HG03060 (cell line): Measurements from ENCODE around the gene ARAP2.
"Not testable (repeated sequence)": the region's sequence is repeated elsewhere in the genome, so short reads cannot be mapped to it uniquely, and the experiment has no call there.

Experiments used
- ATAC-seq: cut with Tn5 transposase; IDR thresholded peaks from one replicate; pipeline ENCODE4 v1.9.1; 2021; ENCODE audit warnings: low read depth, moderate number of reproducible peaks; ENCODE audit not compliant: unreplicated experiment

ARAP2 gene

DNA sequence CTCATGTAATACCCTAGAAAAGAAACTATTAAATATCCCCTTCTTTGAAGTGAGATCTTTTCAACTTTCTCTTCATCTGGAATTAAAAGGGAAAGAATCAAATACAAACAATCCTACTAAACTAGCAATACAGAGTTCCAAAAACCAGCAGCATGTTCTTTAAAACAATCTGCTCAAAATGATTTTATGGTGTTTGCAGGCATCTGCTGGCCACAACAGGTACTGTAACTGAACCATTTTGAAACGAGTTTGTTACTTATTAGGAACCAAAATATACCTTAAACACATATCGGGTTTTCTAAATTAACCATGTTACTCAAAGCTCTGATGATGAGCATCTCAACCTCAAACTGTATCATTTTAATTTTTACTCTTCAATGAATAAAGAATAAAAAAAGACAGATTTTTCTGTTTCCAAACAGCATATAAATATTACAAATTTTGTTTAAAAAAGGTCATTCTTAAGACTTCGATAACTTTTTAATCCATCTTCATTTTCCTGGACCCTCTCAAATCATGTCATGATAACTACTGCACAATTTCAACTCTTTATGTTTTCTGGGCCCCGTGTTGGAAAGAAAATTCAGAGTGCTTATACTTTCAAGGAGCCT is 56.5 kb downstream of the ARAP2 start:
- ATAC-seq: no peak

DNA sequence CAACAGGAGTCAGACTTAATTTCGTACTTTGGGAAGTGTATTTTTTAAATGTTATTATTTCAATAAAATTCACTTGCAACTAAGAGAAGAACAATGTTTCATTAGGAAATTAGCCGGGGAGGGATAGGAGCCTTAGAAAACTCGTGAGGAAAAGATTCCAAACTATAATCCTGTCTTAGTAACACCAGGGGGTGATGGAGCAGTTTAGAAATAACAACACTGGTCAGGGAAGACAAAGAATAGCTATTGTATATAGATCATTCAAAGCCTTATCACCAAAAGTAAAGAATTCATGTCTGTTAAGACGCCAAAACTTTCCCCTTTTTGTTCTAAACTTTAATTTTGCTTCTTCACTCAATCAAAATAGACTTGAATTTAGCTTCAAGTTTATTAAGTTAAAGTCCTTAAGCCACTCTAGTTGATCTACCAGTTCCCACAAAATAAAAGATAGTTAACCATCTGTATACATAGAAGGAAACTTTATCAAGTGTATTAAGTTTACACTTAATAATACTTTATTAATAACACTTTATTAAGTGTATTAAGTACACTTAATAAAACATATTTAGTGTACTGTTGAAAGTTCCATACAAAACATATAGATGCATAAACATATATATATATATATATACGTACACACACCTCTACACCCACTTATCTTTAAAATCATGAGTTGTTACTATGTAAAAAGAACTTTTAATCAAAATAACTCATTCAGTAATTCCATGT is 60.5 kb downstream of the ARAP2 start:
- no peak for ATAC-seq

DNA sequence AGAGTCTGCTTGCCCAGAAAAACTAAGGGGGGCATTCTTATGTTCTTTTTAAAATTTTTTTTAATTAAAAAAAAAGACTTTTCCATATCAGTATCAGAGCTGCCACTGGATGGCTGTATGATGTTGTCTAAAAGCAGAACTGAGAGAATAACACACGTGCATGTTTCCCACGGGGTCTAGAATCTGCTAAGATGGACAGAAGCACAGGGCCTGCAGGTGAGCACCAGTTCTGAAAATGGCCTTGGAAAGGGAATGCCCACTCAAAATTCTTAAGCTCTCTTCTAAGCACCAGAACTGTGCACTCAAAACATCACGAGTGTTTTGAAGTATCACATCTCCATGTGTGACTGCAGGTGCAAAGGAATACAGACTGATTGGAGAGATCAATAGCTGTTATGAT is 61.1 kb downstream of the ARAP2 start:
- ATAC-seq: no peak

DNA sequence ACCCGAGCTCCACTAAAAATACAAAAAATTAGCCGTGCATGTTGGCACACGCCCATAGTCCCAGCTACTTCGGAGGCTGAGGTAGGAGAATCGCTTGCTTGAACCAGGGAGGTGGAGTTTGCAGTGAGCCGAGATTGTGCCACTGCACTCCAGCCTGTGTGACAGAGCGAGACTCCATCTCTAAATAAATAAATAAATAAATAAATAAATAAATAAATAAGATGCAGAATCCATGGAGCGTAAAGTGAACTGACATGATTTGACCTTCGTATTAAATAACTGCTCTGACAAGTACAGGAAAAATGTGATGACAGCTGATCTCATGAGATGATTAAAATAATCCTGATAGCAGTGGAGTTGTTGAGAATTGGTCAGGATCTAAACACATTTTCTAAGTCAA is 62.0 kb downstream of the ARAP2 start:
- not testable (repeated sequence) for ATAC-seq

DNA sequence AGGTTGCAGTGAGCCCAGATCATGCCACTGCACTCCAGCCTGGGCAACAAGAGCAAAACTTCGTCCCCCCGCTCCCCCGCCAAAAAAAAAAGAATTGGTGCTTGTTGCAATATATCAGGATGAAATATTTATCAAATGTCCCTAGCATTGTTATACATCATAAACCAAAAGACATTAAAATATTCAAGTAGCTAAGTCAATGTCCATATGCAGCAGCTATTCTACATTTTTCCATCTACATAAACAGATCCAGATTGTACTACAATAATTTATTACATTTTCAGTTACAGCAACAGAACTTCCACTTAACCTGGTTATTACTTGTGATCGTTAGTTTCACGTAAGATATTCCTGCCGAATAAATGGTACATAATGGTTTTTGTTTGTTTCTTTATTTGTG is 64.1 kb downstream of the ARAP2 start:
- no peak for ATAC-seq

DNA sequence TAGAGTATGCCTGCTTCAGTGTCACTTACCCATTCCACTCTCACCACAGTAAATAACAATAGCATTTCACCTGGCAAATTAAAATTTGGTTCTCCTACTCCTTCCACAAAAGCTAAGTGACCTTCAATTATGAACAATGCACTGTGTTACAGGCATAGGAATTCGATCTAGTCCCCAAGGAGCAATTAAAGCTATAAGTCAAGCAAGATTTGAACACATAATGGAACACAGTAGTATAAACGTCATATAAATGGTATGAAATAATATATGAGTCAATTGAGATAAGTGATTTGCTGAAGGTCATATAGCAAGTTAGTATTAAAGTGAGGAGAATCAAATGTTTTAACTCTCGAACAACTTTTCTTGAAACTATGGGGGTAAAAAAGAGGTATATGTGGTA is 65.8 kb downstream of the ARAP2 start:
- no peak for ATAC-seq

DNA sequence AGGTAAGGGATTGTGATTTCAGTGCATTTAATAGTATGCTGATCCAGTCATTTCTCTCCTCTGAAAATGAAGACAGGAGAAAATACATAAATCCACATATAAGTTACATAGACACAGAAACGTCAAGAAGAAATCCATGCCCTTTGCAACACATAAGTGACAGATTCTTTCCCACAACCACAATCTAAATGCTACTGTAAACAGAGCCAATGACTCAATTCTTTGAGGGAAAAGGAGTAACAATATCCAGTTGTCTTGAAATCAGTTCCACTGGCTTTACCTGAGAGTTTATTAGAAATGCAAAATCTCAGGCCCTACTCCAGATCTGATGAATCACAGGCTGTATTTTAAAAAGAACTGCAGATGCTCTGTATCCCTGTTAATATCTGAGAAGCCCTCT is 66.4 kb downstream of the ARAP2 start:
- ATAC-seq: no peak

DNA sequence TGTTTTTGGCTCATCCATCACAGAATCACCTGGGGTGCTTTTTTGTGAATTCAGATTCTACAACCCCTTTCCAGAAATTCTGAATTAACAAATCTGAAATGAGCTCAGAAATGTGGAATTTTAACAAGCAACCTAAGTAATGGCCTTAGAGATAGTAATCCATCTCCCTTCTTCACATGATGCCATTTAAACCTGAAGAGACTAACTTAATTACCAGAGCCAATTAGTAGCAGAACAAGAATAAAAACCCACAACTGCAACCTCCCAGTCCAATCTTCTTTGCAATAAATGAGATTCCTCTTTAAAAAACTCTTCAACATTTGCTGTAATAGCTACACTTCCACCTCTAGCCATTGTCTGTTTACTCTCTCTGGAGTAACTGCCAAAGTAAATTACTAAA is 69.7 kb downstream of the ARAP2 start:
- ATAC-seq: no peak

DNA sequence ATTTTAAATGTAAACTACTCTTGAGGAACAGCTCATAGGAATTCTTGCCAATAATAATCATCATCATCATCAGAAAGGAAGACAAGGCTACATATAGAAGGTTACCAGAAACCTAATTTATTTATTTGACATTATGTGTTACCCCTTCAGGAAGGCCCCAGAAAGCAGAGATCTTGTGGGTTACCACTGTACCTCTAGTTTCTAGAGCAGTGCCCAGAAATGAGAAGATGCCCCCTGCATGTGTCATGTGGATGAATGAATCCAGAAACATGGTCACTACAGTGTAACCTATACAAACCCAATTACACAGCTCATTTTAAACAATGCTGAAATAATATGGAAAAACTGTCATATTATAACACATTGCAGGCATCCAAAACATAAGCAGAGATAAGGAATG is 70.4 kb downstream of the ARAP2 start:
- ATAC-seq: no peak

DNA sequence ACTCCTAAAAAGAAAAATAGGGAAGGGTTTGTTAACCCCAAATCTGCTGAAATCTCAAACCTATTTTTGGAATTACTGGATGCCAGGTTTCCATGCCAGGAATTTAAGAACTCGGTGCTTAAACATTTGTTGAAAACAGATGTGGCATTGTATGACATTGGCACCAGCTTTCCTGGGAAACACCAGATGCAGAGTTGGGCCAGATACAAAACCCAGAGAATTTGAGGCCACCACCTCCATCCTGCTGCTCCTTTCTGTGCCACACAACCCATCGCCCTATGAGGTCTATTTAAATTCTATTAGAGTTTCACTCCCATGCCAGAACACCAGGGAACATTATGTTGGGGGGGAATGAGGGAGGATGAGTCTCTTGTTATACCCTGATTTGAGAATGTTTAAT is 71.7 kb downstream of the ARAP2 start:
- no peak for ATAC-seq

DNA sequence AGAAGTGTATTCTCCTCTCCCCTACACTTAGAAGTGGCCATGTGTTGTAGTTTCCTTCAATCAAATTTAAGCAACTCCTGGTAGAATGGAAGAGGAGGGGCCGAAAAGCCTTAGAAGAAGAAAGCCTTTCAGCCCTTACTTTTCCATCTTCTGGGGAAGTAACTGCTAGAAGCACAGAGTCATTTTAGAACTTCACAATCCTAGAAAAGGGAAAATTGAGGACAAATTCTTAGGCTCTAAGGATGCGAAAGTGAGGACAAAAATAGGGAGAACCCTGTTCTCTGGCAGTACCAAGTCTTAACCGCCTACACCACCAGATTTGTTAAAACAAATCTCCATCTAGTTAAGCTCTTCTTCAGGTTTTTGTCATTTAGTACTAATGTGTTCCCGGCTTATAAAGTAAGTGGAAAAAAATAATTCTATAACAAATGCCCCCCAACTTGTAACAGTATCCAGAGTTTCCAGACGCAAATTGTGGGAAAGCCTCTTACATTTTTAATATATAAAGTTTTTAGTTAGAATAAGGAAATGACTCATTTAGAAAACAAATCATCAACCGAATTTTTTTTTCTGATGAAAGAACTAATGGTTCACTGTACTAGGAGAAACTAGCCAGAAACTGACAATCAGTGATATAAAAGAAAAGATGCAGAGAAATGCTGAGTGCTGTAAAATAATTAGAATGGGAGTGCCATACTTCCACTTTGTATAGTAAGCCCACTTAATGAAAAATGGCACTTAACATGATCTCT is 76.0 kb downstream of the ARAP2 start:
- no peak for ATAC-seq

DNA sequence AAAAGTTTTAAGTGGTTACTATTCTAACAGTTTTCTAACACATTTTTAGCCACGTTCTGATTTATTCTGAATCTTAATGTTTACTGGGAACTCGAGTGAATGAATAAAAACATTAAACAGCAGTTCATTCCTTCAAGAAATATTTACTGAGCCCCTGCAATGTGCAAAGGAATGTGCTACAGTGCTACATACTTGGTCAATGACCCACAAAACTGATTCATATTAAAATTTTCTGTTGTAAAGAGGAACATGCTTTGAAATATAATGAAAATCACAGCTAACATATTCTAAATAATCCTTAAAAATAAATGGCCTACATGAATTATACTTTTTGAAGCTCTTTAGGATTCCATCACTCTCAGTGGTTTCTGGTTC is 78.7 kb downstream of the ARAP2 start:
- no peak for ATAC-seq

DNA sequence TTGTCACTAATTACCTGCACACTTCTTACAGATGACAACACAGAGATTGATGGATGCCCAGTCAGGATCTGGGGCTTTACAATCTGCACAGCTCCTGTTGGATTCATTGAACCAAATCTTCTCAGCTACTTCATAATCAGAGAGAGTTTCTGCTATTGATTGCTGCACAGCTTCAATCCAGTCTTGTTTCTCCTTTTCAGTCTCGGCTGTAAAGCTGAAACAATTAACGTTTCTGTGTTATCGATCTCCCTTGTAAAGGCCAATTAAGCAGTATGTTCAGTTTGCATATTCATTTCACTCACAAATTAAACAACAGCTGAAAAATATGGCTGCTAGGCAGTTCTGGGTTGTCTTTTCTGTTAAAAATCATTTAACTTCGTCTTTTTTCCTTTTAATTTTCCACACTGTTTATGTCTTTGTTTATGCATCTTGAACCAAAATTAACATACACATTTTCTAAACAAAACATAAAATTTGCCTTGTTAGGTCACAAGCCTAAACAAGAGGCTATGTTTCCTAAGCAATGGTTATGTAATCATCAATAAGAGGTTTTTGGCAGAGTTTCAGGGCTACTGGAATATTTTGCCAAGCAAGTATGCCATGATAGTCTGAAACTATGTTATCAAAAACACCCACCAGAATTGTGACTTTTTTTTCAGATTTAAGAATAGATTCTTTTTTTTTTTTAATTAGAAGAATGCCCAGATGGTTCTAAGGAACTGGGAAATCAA is 79.2 kb downstream of the ARAP2 start:
- ATAC-seq: no peak

DNA sequence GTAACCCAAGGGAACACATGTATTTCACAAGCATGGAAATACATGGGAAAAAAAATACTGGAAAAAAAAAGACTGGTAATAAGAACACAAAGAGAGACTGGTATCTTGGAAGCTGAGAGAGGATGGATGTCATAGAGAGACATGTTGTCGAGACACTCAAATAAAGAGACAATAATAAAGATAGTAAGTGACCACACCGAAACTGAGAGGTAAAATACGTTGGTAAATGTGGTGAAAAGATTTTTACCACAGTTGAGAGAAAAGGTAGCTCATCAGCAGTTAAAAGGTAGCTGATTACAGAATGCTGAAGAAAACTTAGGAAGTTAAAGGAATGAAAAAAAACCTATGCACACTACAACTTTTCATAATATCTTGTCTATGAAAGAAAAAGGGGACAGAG is 81.1 kb downstream of the ARAP2 start:
- ATAC-seq: no peak

DNA sequence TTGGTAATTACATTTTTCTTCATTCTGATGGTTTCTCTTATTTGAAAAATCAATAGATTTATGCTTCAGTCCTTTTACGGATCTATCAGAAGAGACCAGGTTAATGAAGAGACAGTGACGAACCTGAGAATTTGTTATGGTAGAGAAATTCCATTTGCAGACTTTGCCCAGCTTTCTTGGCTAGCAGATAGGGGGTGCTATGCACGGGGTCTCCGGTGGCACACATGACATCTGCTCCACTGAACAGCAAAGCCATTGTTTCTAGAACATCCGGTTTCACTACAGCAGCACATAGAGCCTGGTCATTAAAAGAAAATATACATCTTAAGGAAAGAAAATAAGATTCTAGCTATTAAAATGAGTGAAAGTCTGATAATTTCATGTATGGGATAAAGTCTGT is 85.1 kb downstream of the ARAP2 start:
- ATAC-seq: no peak

DNA sequence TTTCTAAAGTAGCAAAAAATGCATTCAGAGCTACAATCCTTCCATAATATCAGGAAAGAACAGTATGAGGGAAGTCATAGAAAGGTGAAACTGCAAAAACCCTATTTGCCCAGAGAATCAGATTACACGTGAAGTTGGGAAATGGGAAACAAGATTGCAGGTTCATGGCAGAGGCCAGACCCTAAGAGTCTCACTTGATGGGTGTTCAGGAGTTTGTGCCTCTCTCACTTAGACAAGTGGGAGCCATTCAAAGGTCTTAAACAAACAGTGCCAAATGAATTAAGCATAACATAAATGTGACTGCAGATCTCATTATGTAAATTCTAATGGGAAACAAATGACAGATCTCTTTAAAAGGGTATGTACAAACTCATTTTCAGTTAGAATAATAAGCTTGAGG is 91.6 kb downstream of the ARAP2 start:
- ATAC-seq: no peak

DNA sequence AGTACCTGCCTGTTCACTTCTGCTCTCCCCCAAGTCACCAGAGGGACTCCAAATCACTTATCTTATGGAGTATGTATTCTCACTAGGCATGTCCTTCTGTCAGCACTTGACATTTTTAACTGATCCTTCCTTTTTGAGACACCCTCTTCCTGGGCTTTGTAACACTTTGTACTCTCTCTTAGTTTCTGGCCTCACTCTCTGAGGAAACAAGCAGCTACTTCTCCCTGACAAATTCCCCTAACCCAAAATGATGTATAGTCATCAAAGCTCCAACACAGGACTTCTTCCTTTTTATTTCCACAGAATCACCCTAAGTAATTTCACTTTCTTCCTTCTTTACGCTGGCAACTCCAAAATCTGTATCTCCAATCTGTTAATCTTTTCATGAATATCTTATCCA is 101.8 kb downstream of the ARAP2 start:
- ATAC-seq: no peak

DNA sequence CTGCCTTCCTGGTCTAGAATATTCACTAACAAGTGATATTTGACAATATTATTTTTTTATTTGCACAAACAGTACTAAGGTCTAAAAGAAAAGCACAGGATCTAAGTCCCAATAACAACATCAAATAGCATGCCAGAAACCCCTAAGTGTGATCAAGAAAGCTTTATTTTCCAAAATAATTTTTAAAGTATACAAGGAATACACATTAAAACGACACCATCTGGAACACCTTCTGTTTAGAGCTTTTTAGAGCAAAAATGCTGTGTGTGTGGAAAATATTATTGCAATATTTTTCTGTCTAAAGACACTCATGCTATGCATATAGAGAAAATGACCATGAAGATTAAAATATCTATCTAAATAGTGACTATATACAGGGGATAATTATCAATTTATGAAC is 103.1 kb downstream of the ARAP2 start:
- ATAC-seq: no peak

DNA sequence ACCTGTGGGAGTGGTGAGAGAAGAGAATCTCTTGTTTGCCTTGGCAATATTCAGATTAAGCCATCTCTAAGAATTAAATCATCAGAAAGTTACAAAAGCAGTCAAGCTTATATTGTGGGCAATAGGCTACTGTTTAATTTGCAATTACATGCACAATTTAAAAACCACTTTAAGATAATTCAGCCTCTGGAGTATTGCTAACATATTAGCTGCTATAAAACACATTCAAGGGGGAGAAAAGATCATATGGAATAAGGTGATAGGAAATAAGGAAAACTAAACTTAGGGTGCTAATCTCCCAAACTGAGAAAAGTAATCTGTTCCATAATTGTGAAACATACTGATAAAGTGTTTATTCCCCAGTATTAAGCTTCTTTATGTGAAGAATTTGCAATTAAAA is 103.9 kb downstream of the ARAP2 start:
- no peak for ATAC-seq

DNA sequence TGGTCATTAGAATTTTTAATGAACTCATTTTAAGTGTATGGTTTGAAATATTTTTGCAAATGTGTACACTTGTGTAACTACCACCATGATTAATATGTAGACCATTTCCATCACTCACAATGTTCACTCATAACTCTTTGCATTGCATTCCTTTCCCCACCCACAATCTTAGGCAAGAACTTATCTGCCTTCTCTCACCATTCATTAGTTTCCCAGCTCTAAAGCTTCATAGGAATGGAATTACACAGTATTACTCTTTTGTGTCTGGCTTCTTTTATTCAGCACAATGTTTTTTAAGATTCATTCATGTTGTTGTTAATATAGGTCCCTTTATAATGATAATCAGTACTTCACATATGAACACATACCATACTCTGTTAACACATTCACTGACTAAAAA is 106.1 kb downstream of the ARAP2 start:
- no peak for ATAC-seq

DNA sequence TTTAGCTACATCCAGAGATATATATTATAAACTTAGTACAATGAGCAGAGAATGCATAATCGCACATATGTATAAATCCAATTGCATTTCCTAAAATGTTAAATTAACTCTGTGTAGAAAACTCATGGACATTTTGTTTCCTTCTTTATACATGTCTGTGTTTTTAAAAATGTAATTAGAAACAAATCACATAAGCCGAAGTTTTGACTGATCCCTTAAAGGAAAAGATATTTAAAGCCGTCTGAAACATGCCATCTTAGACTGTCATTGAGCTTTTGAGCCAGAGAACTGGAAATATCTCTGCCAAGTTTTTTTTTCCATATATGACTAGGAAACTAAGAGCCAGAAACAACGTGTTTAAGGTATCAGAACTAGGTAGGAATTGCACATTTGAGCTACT is 107.0 kb downstream of the ARAP2 start:
- ATAC-seq: no peak
